HepG2 (cell line): ENCODE measurements around the gene RSAD1. TPM values are rescaled to one million over a fixed set of nuclear protein-coding genes. Genes with fewer than 3 reads are reported as not detected.

Source experiments
- ARNT2 ChIP-seq: sonication (generic); formaldehyde crosslinking; IDR thresholded peaks from 2 replicates; pipeline ENCODE4 v1.8.0; 2022; ENCODE audit warnings: mild to moderate bottlenecking, low read depth, missing genetic modification reagents, moderate library complexity
- ATF7-NPFF ChIP-seq: sonication (generic); formaldehyde crosslinking; IDR thresholded peaks from 2 replicates; pipeline ENCODE4 v1.8.1; 2023; ENCODE audit warnings: mild to moderate bottlenecking, low read depth, missing genetic modification reagents, moderate library complexity
- BHLHE40 ChIP-seq: IDR thresholded peaks from 2 replicates; pipeline ENCODE4 v1.6.1; 2011; ENCODE audit warnings: low read length, improper control_type of control experiment
- HNF4G ChIP-seq, 2 experiments: sonication (generic) in 1 of 2; formaldehyde crosslinking in 1 of 2; IDR thresholded peaks; 2 replicates each; pipeline versions ENCODE4 v1.4.0 to v1.6.1; 2011 to 2020; ENCODE audit warnings: borderline replicate concordance in 2 of 2, low read depth in 2 of 2, mild to moderate bottlenecking in 2 of 2, low read length in 1 of 2, missing genetic modification reagents in 1 of 2, moderate library complexity in 1 of 2
- KAT7 ChIP-seq: IDR thresholded peaks from 2 replicates; pipeline ENCODE4 v1.6.1; 2018; ENCODE audit warnings: borderline replicate concordance, missing compliant biosample characterization
- KLF15 ChIP-seq: sonication (generic); formaldehyde crosslinking; IDR thresholded peaks from 2 replicates; pipeline ENCODE4 v1.8.1; 2023; ENCODE audit warnings: borderline replicate concordance, mild to moderate bottlenecking, inconsistent platforms, missing genetic modification reagents, mixed read lengths
- ZBTB40 ChIP-seq, 2 experiments: fragments of 450-650 bp in 1 of 2; sonication (generic) in 1 of 2; formaldehyde crosslinking in 1 of 2; IDR thresholded peaks; 2 replicates each; pipeline versions ENCODE4 v1.6.1 to v1.8.0; 2016 to 2022; ENCODE audit warnings: antibody characterized with exemption in 1 of 2, mild to moderate bottlenecking in 1 of 2, missing genetic modification reagents in 1 of 2
- ZNF691 ChIP-seq: sonication (generic); formaldehyde crosslinking; IDR thresholded peaks from 2 replicates; pipeline ENCODE4 v1.4.0; 2020; ENCODE audit warnings: missing genetic modification reagents, low read depth, mild to moderate bottlenecking, borderline replicate concordance
- polyA plus RNA-seq, 8 experiments: library from polyadenylated mRNA; depleted of rRNA in 3 of 8; stranded (reverse) in 7 of 8; unstranded in 1 of 8; fragments of >200 nt; fragmentation: Illumina TruSeq in 4 of 8; extraction: Trizol in 4 of 8; gene quantifications; 2 replicates each; pipeline versions ENCODE4 v1.2.1 to v1.2.3, GENCODE V29; 2011 to 2016; ENCODE audit warnings: low read depth in 4 of 8, missing spikeins in 1 of 8, mixed read lengths in 1 of 8; ENCODE audit not compliant: insufficient read depth in 1 of 8
- total RNA-seq, 5 experiments: library from RNA; depleted of rRNA; stranded (reverse); fragments of >200 nt; fragmentation: Illumina TruSeq; extraction: Trizol; gene quantifications; 2 replicates each; pipeline ENCODE4 v1.2.3, GENCODE V29; 2016; ENCODE audit warnings: low read depth in 1 of 5

Gene RSAD1
- total and polyA plus RNA-seq, 2 of the 13 experiments (the other 11 are each of a cell fraction or from before 2014, with no cell fraction given): 22.7 to 27.7 TPM

GRCh38 chr17:50458701-50459676 is 19.7 kb upstream of the RSAD1 start (continued):
- no peak for TF ChIP-seq ZBTB40 (IDR thresholded peaks at IDR 0.05)
- TF ChIP-seq ZBTB40 (CRISPR knock-in tag; IDR thresholded peaks at IDR 0.05): peak; percentile 82; the same call in 1 of the 2 replicates
- no peak for TF ChIP-seq ATF7-NPFF
- TF ChIP-seq HNF4G (IDR thresholded peaks at IDR 0.05; ENCODE audit: borderline replicate concordance, low read depth, low read length): no peak
- TF ChIP-seq HNF4G (CRISPR knock-in tag; IDR thresholded peaks at IDR 0.05; ENCODE audit: borderline replicate concordance, low read depth): no peak
- TF ChIP-seq KLF15 (CRISPR knock-in tag): no peak
- no peak; the same call in 1 of the 2 replicates for TF ChIP-seq ZNF691 (CRISPR knock-in tag)
- TF ChIP-seq ARNT2: peak; percentile 57; the same call in 1 of the 2 replicates
- peak; percentile 34 for TF ChIP-seq BHLHE40
- peak; percentile 84; the same call in 1 of the 2 replicates for TF ChIP-seq KAT7 (CRISPR knock-in tag)
